Measurements from ENCODE around the gene RTKN.
A peak's percentile ranks its signal among the peaks of the same experiment; 100 is the strongest.
"Not testable (repeated sequence)": the region's sequence is repeated elsewhere in the genome, so short reads cannot be mapped to it uniquely, and the experiment has no call there.

RTKN gene

GRCh38 chr2:74423231-74424095 lies 18.3 kb downstream of the RTKN start:
- Mint-ChIP-seq H3K4me3 (peak overlapping the region; percentile 98), H3K4me1 (peaks cover 31% of the 10 kb centered on the region), H3K9me3 (no peaks in the 10 kb centered on the region), H3K27me3 (peaks cover 11% of the 10 kb centered on the region), H3K36me3 (peaks cover 17% of the 10 kb centered on the region), H3K27ac (peak overlapping the region; percentile 98)
- no peak for DNase-seq
- CTCF ChIA-PET = no interaction called here

- peak within 1 kb of the TSS; percentile 98 for H3K27ac Mint-ChIP-seq
- DNase-seq = peak; percentile 96
- H3K4me1 Mint-ChIP-seq = peaks cover 38% of the 10 kb centered on the region
- peaks cover 17% of the 10 kb centered on the region for H3K36me3 Mint-ChIP-seq
- H3K4me3 Mint-ChIP-seq = peak within 1 kb of the TSS; percentile 98
- CTCF ChIA-PET = interaction anchor here (0.7 to 1.9 kb wide), 7 partner anchors 20 to 166 kb away, joined by 3 to 6 read pairs (median 4); partner anchors contain the start of genes INO80B and MOGS
- H3K27me3 Mint-ChIP-seq = peaks cover 26% of the 10 kb centered on the region
- H3K9me3 Mint-ChIP-seq = no peaks in the 10 kb centered on the region
Measured at GRCh38 chr2:74421221-74421870, 20.4 kb downstream of the RTKN start, which contains the start of the genes C2orf81 and WDR54. Gene C2orf81, minus strand, starts transcription at chr2:74421619. Its CDS starts 59 bp downstream, at chr2:74421560. Gene WDR54, plus strand, starts transcription at chr2:74421730. Its CDS starts 424 bp downstream, at chr2:74422154.

- peaks cover 44% of the 10 kb centered on the region for H3K4me1 Mint-ChIP-seq
- H3K27me3 Mint-ChIP-seq = peaks cover 34% of the 10 kb centered on the region
- peaks cover 15% of the 10 kb centered on the region for H3K36me3 Mint-ChIP-seq
- CTCF ChIA-PET = interaction anchor here (0.7 to 1.9 kb wide), 5 partner anchors 19 to 167 kb away, joined by 3 to 6 read pairs (median 4); partner anchors contain the start of gene MOGS
- H3K27ac Mint-ChIP-seq = peak overlapping the region; percentile 98
- H3K9me3 Mint-ChIP-seq, DNase-seq: not testable (repeated sequence)
- H3K4me3 Mint-ChIP-seq = peak overlapping the region; percentile 98
Measured at GRCh38 chr2:74420443-74421103, 21.2 kb downstream of the RTKN start.

GRCh38 chr2:74420006-74420405 lies 21.7 kb downstream of the RTKN start:
- peak overlapping the region; percentile 1 for H3K4me3 Mint-ChIP-seq
- H3K27me3 Mint-ChIP-seq = peaks cover 40% of the 10 kb centered on the region
- H3K9me3 Mint-ChIP-seq = no peaks in the 10 kb centered on the region
- DNase-seq = no peak
- peak overlapping the region; percentile 13 for H3K27ac Mint-ChIP-seq
- H3K36me3 Mint-ChIP-seq = peaks cover 13% of the 10 kb centered on the region
- CTCF ChIA-PET = interaction anchor here (1.4 to 1.9 kb wide), 3 partner anchors 19 to 112 kb away, joined by 3 to 6 read pairs (median 4); no protein-coding TSS in a partner anchor
- peaks cover 46% of the 10 kb centered on the region for H3K4me1 Mint-ChIP-seq

GRCh38 chr2:74419345-74419744 lies 22.4 kb downstream of the RTKN start:
- CTCF ChIA-PET = no interaction called here
- no peak overlapping the region for H3K27ac Mint-ChIP-seq
- H3K4me1 Mint-ChIP-seq = peaks cover 49% of the 10 kb centered on the region
- no peaks in the 10 kb centered on the region for H3K9me3 Mint-ChIP-seq
- no peak for DNase-seq
- H3K36me3 Mint-ChIP-seq = peaks cover 7% of the 10 kb centered on the region
- no peak overlapping the region for H3K4me3 Mint-ChIP-seq
- H3K27me3 Mint-ChIP-seq = peaks cover 46% of the 10 kb centered on the region

GRCh38 chr2:74418312-74418711 lies 23.4 kb downstream of the RTKN start:
- Mint-ChIP-seq H3K4me3 (no peak overlapping the region), H3K27ac (no peak overlapping the region), H3K4me1 (peaks cover 52% of the 10 kb centered on the region), H3K36me3 (peaks cover under 1% of the 10 kb centered on the region), H3K9me3 (no peaks in the 10 kb centered on the region), H3K27me3 (peaks cover 57% of the 10 kb centered on the region)
- DNase-seq = no peak
- CTCF ChIA-PET = no interaction called here

- H3K27ac Mint-ChIP-seq = no peak overlapping the region
- H3K36me3 Mint-ChIP-seq = no peaks in the 10 kb centered on the region
- peaks cover 59% of the 10 kb centered on the region for H3K27me3 Mint-ChIP-seq
- H3K4me3 Mint-ChIP-seq = no peak overlapping the region
- DNase-seq = no peak
- peaks cover 49% of the 10 kb centered on the region for H3K4me1 Mint-ChIP-seq
- CTCF ChIA-PET = no interaction called here
- no peaks in the 10 kb centered on the region for H3K9me3 Mint-ChIP-seq
Measured at GRCh38 chr2:74417763-74418162, 24.0 kb downstream of the RTKN start.

GRCh38 chr2:74417197-74417596 lies 24.5 kb downstream of the RTKN start:
- H3K4me3 Mint-ChIP-seq = no peak overlapping the region
- peaks cover 43% of the 10 kb centered on the region for H3K4me1 Mint-ChIP-seq
- no peak overlapping the region for H3K27ac Mint-ChIP-seq
- H3K36me3 Mint-ChIP-seq = no peaks in the 10 kb centered on the region
- CTCF ChIA-PET = no interaction called here
- peaks cover 59% of the 10 kb centered on the region for H3K27me3 Mint-ChIP-seq
- no peaks in the 10 kb centered on the region for H3K9me3 Mint-ChIP-seq
- DNase-seq = no peak

GRCh38 chr2:74416778-74417177 lies 25.0 kb downstream of the RTKN start:
- no peak for DNase-seq
- H3K27ac Mint-ChIP-seq = no peak overlapping the region
- peaks cover 56% of the 10 kb centered on the region for H3K27me3 Mint-ChIP-seq
- CTCF ChIA-PET = interaction anchor here (1.5 kb wide), 1 partner anchor 170 kb away, joined by 3 read pairs; no protein-coding TSS in a partner anchor
- peaks cover 41% of the 10 kb centered on the region for H3K4me1 Mint-ChIP-seq
- H3K36me3 Mint-ChIP-seq = no peaks in the 10 kb centered on the region
- no peak overlapping the region for H3K4me3 Mint-ChIP-seq
- H3K9me3 Mint-ChIP-seq = no peaks in the 10 kb centered on the region

GRCh38 chr2:74415762-74416395 lies 25.9 kb downstream of the RTKN start:
- peaks cover 53% of the 10 kb centered on the region for H3K27me3 Mint-ChIP-seq
- H3K4me3 Mint-ChIP-seq = peak overlapping the region; percentile 52
- no peak overlapping the region for H3K27ac Mint-ChIP-seq
- H3K9me3 Mint-ChIP-seq = no peaks in the 10 kb centered on the region
- DNase-seq = no peak
- H3K36me3 Mint-ChIP-seq = no peaks in the 10 kb centered on the region
- CTCF ChIA-PET = interaction anchor here (1.0 to 1.5 kb wide), 2 partner anchors 57 to 171 kb away, joined by 3 read pairs; partner anchors contain the start of gene MRPL53
- H3K4me1 Mint-ChIP-seq = peaks cover 35% of the 10 kb centered on the region

GRCh38 chr2:74414881-74415761 lies 26.6 kb downstream of the RTKN start:
- H3K4me1 Mint-ChIP-seq = peaks cover 31% of the 10 kb centered on the region

GRCh38 chr2:74414441-74414840 lies 27.3 kb downstream of the RTKN start:
- H3K27me3 Mint-ChIP-seq = peaks cover 57% of the 10 kb centered on the region
- no peak overlapping the region for H3K27ac Mint-ChIP-seq

More at GRCh38 chr2:74414881-74415761, 26.6 kb downstream of the RTKN start:
- CTCF ChIA-PET = interaction anchor here (1.0 to 1.5 kb wide), 2 partner anchors 58 to 172 kb away, joined by 3 read pairs; partner anchors contain the start of gene MRPL53
- DNase-seq = peak; percentile 40
- Mint-ChIP-seq H3K4me3 (peak overlapping the region; percentile 52), H3K27ac (no peak overlapping the region), H3K36me3 (no peaks in the 10 kb centered on the region), H3K27me3 (peaks cover 54% of the 10 kb centered on the region), H3K9me3 (no peaks in the 10 kb centered on the region)

More at GRCh38 chr2:74414441-74414840, 27.3 kb downstream of the RTKN start:
- H3K4me3 Mint-ChIP-seq = no peak overlapping the region
- peaks cover 28% of the 10 kb centered on the region for H3K4me1 Mint-ChIP-seq
- no peaks in the 10 kb centered on the region for H3K36me3 Mint-ChIP-seq
- H3K9me3 Mint-ChIP-seq = no peaks in the 10 kb centered on the region
- no peak for DNase-seq
- CTCF ChIA-PET = interaction anchor here (0.8 kb wide), 1 partner anchor 89 kb away, joined by 3 read pairs; no protein-coding TSS in a partner anchor
